ENCODE measurements around the gene MRPL54.
"Not testable (repeated sequence)": the region's sequence is repeated elsewhere in the genome, so short reads cannot be mapped to it uniquely, and the experiment has no call there.

The MRPL54 gene

DNA sequence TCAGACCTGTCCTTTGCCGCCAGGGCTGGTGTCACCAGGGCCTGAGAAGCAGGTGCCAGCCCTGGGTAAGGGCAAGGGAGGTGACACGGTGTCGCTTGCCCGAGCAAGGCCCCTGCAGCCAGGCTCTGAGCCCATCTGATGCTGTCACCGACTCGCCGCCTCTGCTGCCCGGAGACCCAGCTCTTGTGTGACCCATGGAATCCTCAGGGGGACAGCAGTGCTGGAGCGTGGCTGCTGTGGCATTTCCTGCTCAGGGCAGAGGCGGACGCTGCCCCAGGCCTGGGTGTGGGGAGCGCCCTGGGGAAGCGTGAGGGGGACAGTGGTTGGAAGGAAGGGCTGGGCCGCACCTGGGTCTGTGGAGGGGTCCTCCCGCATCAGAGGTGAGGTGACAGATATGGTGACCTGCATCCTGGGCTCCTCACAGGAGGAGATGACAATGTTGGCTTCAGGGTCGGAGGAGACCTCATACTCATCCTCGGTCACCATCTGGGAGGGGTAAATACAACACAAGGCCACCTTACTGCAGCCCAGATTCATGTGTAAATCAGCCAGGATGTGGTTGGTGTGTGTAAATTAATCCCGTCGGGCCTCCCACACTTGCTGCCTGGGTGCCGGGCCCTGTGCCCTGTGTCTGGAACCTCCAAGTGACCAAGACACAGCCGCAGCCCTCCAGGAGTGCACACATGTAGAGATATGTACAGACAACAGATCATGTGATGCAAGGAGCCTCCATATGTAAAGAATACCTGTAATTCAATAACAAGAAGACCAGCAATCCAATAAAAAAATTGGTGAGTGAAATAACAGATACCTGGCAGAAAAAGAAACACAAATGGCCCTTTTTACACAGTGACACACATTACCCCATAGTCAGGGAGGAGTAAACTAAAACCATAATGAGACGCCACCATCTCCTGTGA is 51.3 kb downstream of the MRPL54 start:
- no peak for DNase-seq

DNA sequence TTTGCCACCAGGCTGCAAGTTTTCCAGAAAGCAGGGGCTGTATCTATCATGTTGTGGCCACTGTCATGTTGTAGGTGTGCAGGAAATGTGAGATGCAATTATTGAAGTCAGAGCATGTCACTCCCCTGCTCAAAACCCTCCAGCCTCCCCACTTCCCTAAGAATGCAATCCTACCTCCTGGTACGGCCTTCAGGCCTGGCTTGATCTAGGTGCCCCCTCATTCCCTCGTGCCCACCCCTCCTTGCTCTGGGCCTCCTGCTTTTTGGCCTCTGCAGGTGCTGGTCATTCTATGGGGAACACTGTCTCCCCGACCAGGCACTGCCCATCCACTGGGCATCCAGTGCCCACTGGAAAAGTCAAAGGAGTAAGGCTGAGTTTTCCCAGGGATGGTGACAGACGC is 52.2 kb downstream of the MRPL54 start:
- DNase-seq: no peak

DNA sequence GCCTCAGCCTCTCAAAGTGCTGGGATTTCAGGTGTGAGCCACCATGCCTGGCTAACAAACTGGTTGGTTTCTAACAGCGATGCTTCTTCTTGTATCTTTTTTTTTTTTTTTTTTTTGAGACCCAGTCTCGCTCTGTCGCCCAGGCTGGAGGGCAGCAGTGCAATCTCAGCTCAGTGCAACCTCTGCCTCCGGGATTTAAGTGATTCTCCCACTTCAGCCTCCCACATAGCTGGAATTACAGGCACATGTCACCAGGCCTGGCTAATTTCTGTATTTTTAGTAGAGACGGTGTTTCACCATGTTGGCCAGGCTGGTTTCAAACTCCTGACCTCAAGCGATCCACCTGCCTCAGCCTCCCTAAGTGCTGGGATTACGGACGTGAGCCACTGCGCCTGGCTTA is 53.7 kb downstream of the MRPL54 start:
- DNase-seq: not testable (repeated sequence)

DNA sequence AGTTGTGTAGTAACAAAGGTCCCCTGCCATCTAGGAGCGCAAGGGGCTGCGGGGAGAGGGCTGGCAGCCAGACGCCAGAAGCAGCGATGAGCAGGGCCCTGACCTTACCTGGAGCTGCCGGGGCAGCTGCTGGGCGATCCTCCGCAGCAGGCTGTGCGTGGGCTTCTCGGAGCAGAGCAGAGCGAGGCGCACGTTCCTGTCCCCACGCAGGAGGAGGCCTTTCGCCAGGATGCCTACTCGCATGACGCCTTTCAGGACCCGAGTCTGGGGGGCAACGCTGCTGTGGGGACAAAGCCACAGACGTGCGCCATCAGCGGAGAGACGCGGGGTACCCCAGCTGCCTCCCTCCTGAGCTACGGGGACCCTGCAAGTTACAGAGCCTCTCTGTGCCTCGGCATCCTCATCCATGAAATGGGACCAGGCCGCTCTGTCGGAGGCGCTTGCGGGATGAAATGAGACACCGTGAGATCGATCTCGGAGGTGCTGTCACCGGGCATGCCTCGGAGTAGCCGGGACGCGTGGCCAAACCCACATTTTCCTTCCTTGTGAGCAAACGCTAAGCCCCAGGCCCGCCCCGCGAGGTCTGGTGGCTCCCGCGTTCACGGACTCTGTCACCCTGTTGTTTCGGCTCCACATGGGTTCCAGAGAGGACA is 54.2 kb downstream of the MRPL54 start:
- DNase-seq: no peak
